SIG-M5 treated with dmso at 0.1 percent for 504 hours (cell line): ENCODE data around the gene RAMAC.
"Not testable (repeated sequence)": the region's sequence is repeated elsewhere in the genome, so short reads cannot be mapped to it uniquely, and the experiment has no call there.

Experiments
- DNase-seq: peaks from one replicate; lab custom pipeline; 2025; ENCODE audit not compliant: unreplicated experiment; lab: John Stamatoyannopoulos, UW

RAMAC gene

GRCh38 chr15:82966671-82967071 is 19.3 kb upstream of the RAMAC start:
- DNase-seq = no peak

- peak; percentile 78 for DNase-seq
These were observed 17.9 kb upstream of the RAMAC start for GRCh38 chr15:82968066-82968465.

- no peak for DNase-seq
These were observed 16.7 kb upstream of the RAMAC start for GRCh38 chr15:82969353-82969752.

GRCh38 chr15:82970078-82970686 is 15.8 kb upstream of the RAMAC start:
- no peak for DNase-seq

- no peak for DNase-seq
These were observed 15.3 kb upstream of the RAMAC start for GRCh38 chr15:82970696-82971095.

- DNase-seq = no peak
These were observed 14.6 kb upstream of the RAMAC start for GRCh38 chr15:82971218-82971984.

- no peak for DNase-seq
These were observed 13.0 kb upstream of the RAMAC start for GRCh38 chr15:82972990-82973389.

- no peak for DNase-seq
These were observed 8.9 kb upstream of the RAMAC start for GRCh38 chr15:82977076-82977475.

GRCh38 chr15:82978438-82978837 is 7.6 kb upstream of the RAMAC start:
- DNase-seq = no peak

GRCh38 chr15:82979726-82980125 is 6.3 kb upstream of the RAMAC start:
- no peak for DNase-seq

- no peak for DNase-seq
These were observed 5.0 kb upstream of the RAMAC start for GRCh38 chr15:82980981-82981380.

GRCh38 chr15:82986442-82986780 is 401 bp downstream of the RAMAC start:
- DNase-seq = peak; percentile 31

GRCh38 chr15:82992436-82992998 is 6.5 kb downstream of the RAMAC start:
- DNase-seq = no peak

- no peak for DNase-seq
These were observed 7.1 kb downstream of the RAMAC start for GRCh38 chr15:82993144-82993543.

GRCh38 chr15:82995076-82995475 is 9.1 kb downstream of the RAMAC start:
- DNase-seq = no peak

GRCh38 chr15:82995938-82996337 is 9.9 kb downstream of the RAMAC start:
- no peak for DNase-seq

GRCh38 chr15:82999426-82999825 is 13.4 kb downstream of the RAMAC start:
- no peak for DNase-seq

GRCh38 chr15:82999905-83000671 is 14.1 kb downstream of the RAMAC start:
- DNase-seq = peak; percentile 68

GRCh38 chr15:83000672-83001031 is 14.6 kb downstream of the RAMAC start:
- DNase-seq = not testable (repeated sequence)

- DNase-seq = peak; percentile 71
These were observed 24.8 kb downstream of the RAMAC start for GRCh38 chr15:83010709-83011270.

- DNase-seq = peak; percentile 81
These were observed 25.5 kb downstream of the RAMAC start, which contains the start of gene C15orf40 for GRCh38 chr15:83011271-83012075. Gene C15orf40, minus strand, starts transcription at chr15:83011639. Its CDS starts 32 bp downstream, at chr15:83011607.
